A673 (cell line): Measurements from ENCODE around the gene RSPH1.

ENCODE experiments used
- CTCF ChIP-seq: fragments of 300-800, 200-600 bp; sonication (generic); conservative IDR thresholded peaks from 2 replicates; pipeline ENCODE4 v1.5.1; 2017; ENCODE audit warnings: low read depth, mild to moderate bottlenecking, antibody characterized with exemption, low read length, moderate library complexity, mixed read lengths
- EZH2 ChIP-seq: fragments of 200-600 bp; sonication (generic); IDR thresholded peaks from 2 replicates; pipeline ENCODE4 v1.6.1; 2017; ENCODE audit warnings: borderline replicate concordance, low read depth, mild to moderate bottlenecking, mixed read lengths, antibody characterized with exemption, low read length; ENCODE audit not compliant: poor library complexity, severe bottlenecking

- TF ChIP-seq CTCF (no peak), EZH2 (no peak)
Measured at GRCh38 chr21:42513151-42513984, 17.3 kb upstream of the RSPH1 start, which contains the start of gene SLC37A1.
